HCT116 (cell line): ENCODE results near the gene CCDC116.

Experiments used
- POLR2AphosphoS5 ChIP-seq: IDR thresholded peaks from 2 replicates; pipeline ENCODE4 v1.6.1; 2011; ENCODE audit warnings: mild to moderate bottlenecking, low read depth, low read length, moderate library complexity
- TF ChIP-seq, protein P1 (sequence below), 3 experiments: fragments of 200-600 bp in 1 of 3; sonication (generic) in 1 of 3; IDR thresholded peaks in 2 of 3; conservative IDR thresholded peaks in 1 of 3; 2 replicates each; pipeline ENCODE4 v1.5.1; 2012 to 2017; ENCODE audit warnings: low read depth in 2 of 3, low read length in 2 of 3, antibody characterized with exemption in 1 of 3, borderline replicate concordance in 1 of 3, control low read depth in 1 of 3, mild to moderate bottlenecking in 1 of 3, mixed read lengths in 1 of 3, mixed run types in 1 of 3, moderate library complexity in 1 of 3; ENCODE audit not compliant: insufficient read depth in 1 of 3

DNA sequence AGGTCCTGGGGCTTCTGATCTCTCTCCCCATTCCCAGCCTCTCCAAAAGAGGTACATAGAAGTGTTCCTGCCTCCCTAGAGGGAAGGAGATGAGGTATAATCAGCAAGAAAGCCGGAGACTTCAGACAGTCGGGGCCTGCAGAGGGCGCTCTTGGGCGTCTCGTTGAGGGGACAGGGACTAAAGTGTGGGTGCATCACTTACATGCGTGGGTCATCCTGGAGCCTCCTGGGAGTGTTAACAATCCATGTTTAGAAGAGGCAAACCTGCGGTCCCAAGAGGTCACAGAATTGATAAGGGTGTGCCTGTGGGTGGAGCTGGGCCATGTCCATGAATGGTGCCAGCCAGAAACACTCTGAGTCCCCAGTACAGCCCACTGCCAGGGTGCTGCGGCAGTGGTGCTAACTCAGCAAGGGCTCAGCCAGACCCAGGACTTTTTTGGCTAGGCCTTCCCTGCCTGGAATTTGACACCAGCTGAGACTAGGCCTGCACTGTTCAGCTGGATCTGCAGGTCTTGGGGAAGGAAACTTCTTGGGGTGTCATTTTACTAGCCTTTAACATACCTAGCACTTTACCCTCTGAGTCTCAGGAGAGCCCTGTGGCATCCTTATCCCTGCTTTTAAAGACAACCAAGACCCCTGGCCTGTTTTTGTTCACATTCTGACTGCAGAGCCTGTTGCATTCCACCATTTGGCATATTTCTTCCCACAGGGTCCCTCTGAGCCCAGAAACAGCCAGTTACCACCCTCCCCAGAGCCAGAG is 8.3 kb upstream of the CCDC116 start:
- TF ChIP-seq, protein P1, sequence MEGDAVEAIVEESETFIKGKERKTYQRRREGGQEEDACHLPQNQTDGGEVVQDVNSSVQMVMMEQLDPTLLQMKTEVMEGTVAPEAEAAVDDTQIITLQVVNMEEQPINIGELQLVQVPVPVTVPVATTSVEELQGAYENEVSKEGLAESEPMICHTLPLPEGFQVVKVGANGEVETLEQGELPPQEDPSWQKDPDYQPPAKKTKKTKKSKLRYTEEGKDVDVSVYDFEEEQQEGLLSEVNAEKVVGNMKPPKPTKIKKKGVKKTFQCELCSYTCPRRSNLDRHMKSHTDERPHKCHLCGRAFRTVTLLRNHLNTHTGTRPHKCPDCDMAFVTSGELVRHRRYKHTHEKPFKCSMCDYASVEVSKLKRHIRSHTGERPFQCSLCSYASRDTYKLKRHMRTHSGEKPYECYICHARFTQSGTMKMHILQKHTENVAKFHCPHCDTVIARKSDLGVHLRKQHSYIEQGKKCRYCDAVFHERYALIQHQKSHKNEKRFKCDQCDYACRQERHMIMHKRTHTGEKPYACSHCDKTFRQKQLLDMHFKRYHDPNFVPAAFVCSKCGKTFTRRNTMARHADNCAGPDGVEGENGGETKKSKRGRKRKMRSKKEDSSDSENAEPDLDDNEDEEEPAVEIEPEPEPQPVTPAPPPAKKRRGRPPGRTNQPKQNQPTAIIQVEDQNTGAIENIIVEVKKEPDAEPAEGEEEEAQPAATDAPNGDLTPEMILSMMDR (IDR thresholded peaks at IDR 0.05 in 2 of 3, conservative IDR thresholded peaks at IDR 0.05 in 1 of 3; ENCODE audit: borderline replicate concordance in 1 of 3, insufficient read depth in 1 of 3, low read depth in 2 of 3, low read length in 2 of 3), result peak; percentile 31 to 91 (median 84); a peak in 5 of 6 replicates
- TF ChIP-seq POLR2AphosphoS5, result peak; percentile 48
